DND-41 (cell line): ENCODE results near the gene ITGB5.

Experiments used
- ATAC-seq: fragments of 200-7000 bp; cut with Tn5 transposase; 3 replicates; pipeline ENCODE4 v1.9.1; 2021; ENCODE audit warnings: low read depth; ENCODE audit not compliant: insufficient read depth
- DNase-seq: peaks from one replicate; pipeline ENCODE4 v3.0.0-alpha.2; 2020
- H2AFZ ChIP-seq: 2 replicates; pipeline ENCODE4 v1.6.0; 2012; ENCODE audit warnings: low read depth, low read length
- H3K27ac ChIP-seq: 2 replicates; pipeline ENCODE4 v1.5.1; 2012; ENCODE audit warnings: low read length, inconsistent platforms
- H3K27me3 ChIP-seq: fragments of 200-600 bp; sonication (generic); 2 replicates; pipeline ENCODE4 v1.6.0; 2012; ENCODE audit warnings: low read length, mild to moderate bottlenecking, inconsistent platforms; ENCODE audit not compliant: insufficient read depth, poor library complexity
- H3K36me3 ChIP-seq: 2 replicates; pipeline ENCODE4 v1.5.1; 2012; ENCODE audit warnings: low read length, inconsistent platforms; ENCODE audit not compliant: insufficient read depth
- H3K4me1 ChIP-seq: 2 replicates; pipeline ENCODE4 v1.5.1; 2012; ENCODE audit warnings: mild to moderate bottlenecking, low read length; ENCODE audit not compliant: insufficient read depth
- H3K4me2 ChIP-seq: 2 replicates; pipeline ENCODE4 v1.6.0; 2012; ENCODE audit warnings: mild to moderate bottlenecking, moderate library complexity, low read length, inconsistent platforms; ENCODE audit not compliant: insufficient read depth
- H3K4me3 ChIP-seq, 2 experiments: fragments of 200-600 bp in 1 of 2; shearing (Covaris generic) in 1 of 2; 2 replicates each; pipeline ENCODE4 v1.5.1; 2012 to 2016; ENCODE audit warnings: inconsistent platforms in 2 of 2, low read length in 2 of 2, mild to moderate bottlenecking in 2 of 2, low read depth in 1 of 2, moderate library complexity in 1 of 2
- H3K79me2 ChIP-seq: 2 replicates; pipeline ENCODE4 v1.6.0; 2012; ENCODE audit warnings: low read length, inconsistent platforms; ENCODE audit not compliant: insufficient read depth
- H3K9ac ChIP-seq: 2 replicates; pipeline ENCODE4 v1.6.0; 2012; ENCODE audit warnings: low read depth, mild to moderate bottlenecking, inconsistent platforms, low read length, moderate library complexity
- H3K9me3 ChIP-seq: 2 replicates; pipeline ENCODE4 v1.5.1; 2012; ENCODE audit warnings: low read length, moderate library complexity, mild to moderate bottlenecking, inconsistent platforms; ENCODE audit not compliant: insufficient read depth, severe bottlenecking
- H4K20me1 ChIP-seq: 2 replicates; pipeline ENCODE4 v1.6.0; 2012; ENCODE audit warnings: low read length; ENCODE audit not compliant: insufficient read depth
- CTCF ChIP-seq: IDR thresholded peaks from 2 replicates; pipeline ENCODE4 v1.5.1; 2012; ENCODE audit warnings: borderline replicate concordance, low read length, moderate library complexity, mild to moderate bottlenecking; ENCODE audit not compliant: poor library complexity, severe bottlenecking; ENCODE audit errors: extremely low read depth
- EZH2 ChIP-seq: IDR thresholded peaks from 3 replicates; pipeline ENCODE4 v1.6.1; 2012; ENCODE audit warnings: borderline replicate concordance, low read depth, mild to moderate bottlenecking, moderate library complexity, low read length, inconsistent platforms; ENCODE audit not compliant: severe bottlenecking

Gene ITGB5

GRCh38 chr3:124886168-124887056 is 753 bp downstream of the ITGB5 start:
- Histone ChIP-seq H3K4me2 (no peak overlapping the region), H3K27me3 (no peaks in the 10 kb centered on the region), H3K27ac (no peak overlapping the region), H3K9me3 (no peaks in the 10 kb centered on the region), H2AFZ (no peak overlapping the region), H3K4me1 (no peaks in the 10 kb centered on the region), H3K4me3 (no peak overlapping the region), H3K79me2 (no peaks in the 10 kb centered on the region), H4K20me1 (no peaks in the 10 kb centered on the region), H3K9ac (no peak overlapping the region), H3K36me3 (no peaks in the 10 kb centered on the region)
- no peak for TF ChIP-seq CTCF
- no peak for TF ChIP-seq EZH2
- no peak for DNase-seq
- ATAC-seq = no peak

GRCh38 chr3:124885466-124886167 is 1.5 kb downstream of the ITGB5 start:
- no peak overlapping the region for H3K4me3 ChIP-seq
- H2AFZ ChIP-seq = no peak overlapping the region
- no peak overlapping the region for H3K9ac ChIP-seq
- DNase-seq = no peak
- TF ChIP-seq EZH2 = no peak
- TF ChIP-seq CTCF = no peak
- H3K4me2 ChIP-seq = no peak overlapping the region
- no peaks in the 10 kb centered on the region for H3K9me3 ChIP-seq
- H3K79me2 ChIP-seq = no peaks in the 10 kb centered on the region
- no peak overlapping the region for H3K27ac ChIP-seq
- no peaks in the 10 kb centered on the region for H3K27me3 ChIP-seq
- no peaks in the 10 kb centered on the region for H3K36me3 ChIP-seq
- no peaks in the 10 kb centered on the region for H4K20me1 ChIP-seq
- no peak for ATAC-seq
- no peaks in the 10 kb centered on the region for H3K4me1 ChIP-seq

GRCh38 chr3:124884474-124885101 is 2.6 kb downstream of the ITGB5 start:
- Histone ChIP-seq H3K9ac (no peak overlapping the region), H3K27me3 (no peaks in the 10 kb centered on the region), H3K9me3 (no peaks in the 10 kb centered on the region), H3K4me3 (no peak overlapping the region), H3K4me2 (no peak overlapping the region), H3K36me3 (no peaks in the 10 kb centered on the region), H3K79me2 (no peaks in the 10 kb centered on the region), H3K27ac (no peak overlapping the region), H2AFZ (no peak overlapping the region), H4K20me1 (no peaks in the 10 kb centered on the region), H3K4me1 (no peaks in the 10 kb centered on the region)
- DNase-seq = no peak
- TF ChIP-seq CTCF (no peak), EZH2 (no peak)
- no peak for ATAC-seq
